ENCODE results near the gene SEC23IP. TPM values are rescaled to one million over a fixed set of nuclear protein-coding genes. Genes with fewer than 3 reads are reported as not detected.

The SEC23IP gene
- total RNA-seq, 2 donors from 2014 or later, result 37.7 to 75.2 TPM

GRCh38 chr10:119852277-119852676, 40.3 kb upstream of the SEC23IP start:
- H3K27ac ChIP-seq, result no peak overlapping the region
- no peak for TF ChIP-seq POLR2AphosphoS5 (IDR thresholded peaks at IDR 0.05)
- TF ChIP-seq CTCF (IDR thresholded peaks at IDR 0.05), result no peak
- no peak for TF ChIP-seq POLR2A (IDR thresholded peaks at IDR 0.05)
- H3K9me3 ChIP-seq, result no peaks in the 10 kb centered on the region
- no peak for DNase-seq (ENCODE audit: low spot score)
- H3K4me1 ChIP-seq (replicated peaks), result no peaks in the 10 kb centered on the region
- 87% methylated on average over 6 of the region's 6 CpGs for WGBS
- peaks cover 0 to 8% of the 10 kb centered on the region in 2 donors for H3K36me3 ChIP-seq
- no peak overlapping the region for H3K4me3 ChIP-seq
- intact Hi-C loops (cut with DNase I), result no loop called here
- no peaks in the 10 kb centered on the region for H3K27me3 ChIP-seq (replicated peaks; ENCODE audit: insufficient read depth)

GRCh38 chr10:119852822-119853221, 39.7 kb upstream of the SEC23IP start:
- Histone ChIP-seq H3K27ac (no peak overlapping the region), H3K36me3 (peaks cover 0 to 8% of the 10 kb centered on the region in 2 donors), H3K9me3 (no peaks in the 10 kb centered on the region), H3K4me3 (no peak overlapping the region), H3K4me1 (replicated peaks) (no peaks in the 10 kb centered on the region), H3K27me3 (replicated peaks; ENCODE audit: insufficient read depth) (no peaks in the 10 kb centered on the region)
- TF ChIP-seq POLR2AphosphoS5 (IDR thresholded peaks at IDR 0.05) (no peak), POLR2A (IDR thresholded peaks at IDR 0.05) (no peak), CTCF (IDR thresholded peaks at IDR 0.05) (no peak)
- intact Hi-C loops (cut with DNase I), result no loop called here
- no peak for DNase-seq (ENCODE audit: low spot score)
- 91% methylated on average over 6 of the region's 6 CpGs for WGBS

- WGBS, result 83% methylated on average over 1 of the region's 1 CpG
- Histone ChIP-seq H3K27me3 (replicated peaks; ENCODE audit: insufficient read depth) (no peaks in the 10 kb centered on the region), H3K4me3 (no peak overlapping the region), H3K36me3 (peaks cover 0 to 3% of the 10 kb centered on the region in 2 donors), H3K9me3 (no peaks in the 10 kb centered on the region), H3K27ac (no peak overlapping the region), H3K4me1 (replicated peaks) (no peaks in the 10 kb centered on the region)
- DNase-seq (ENCODE audit: low spot score), result no peak
- intact Hi-C loops (cut with DNase I), result no loop called here
- TF ChIP-seq CTCF (IDR thresholded peaks at IDR 0.05), result no peak
Measured at GRCh38 chr10:119853574-119853973, 39.0 kb upstream of the SEC23IP start.

GRCh38 chr10:119858063-119858462, 34.5 kb upstream of the SEC23IP start:
- WGBS, result 46% methylated on average over 1 of the region's 1 CpG
- TF ChIP-seq POLR2AphosphoS5 (IDR thresholded peaks at IDR 0.05) (no peak), CTCF (IDR thresholded peaks at IDR 0.05) (no peak), POLR2A (IDR thresholded peaks at IDR 0.05) (no peak)
- DNase-seq (ENCODE audit: low spot score), result no peak
- H3K27me3 ChIP-seq (replicated peaks; ENCODE audit: insufficient read depth), result no peaks in the 10 kb centered on the region
- H3K9me3 ChIP-seq, result no peaks in the 10 kb centered on the region
- intact Hi-C loops (cut with DNase I), result no loop called here
- H3K4me3 ChIP-seq, result no peak overlapping the region
- no peaks in the 10 kb centered on the region for H3K36me3 ChIP-seq
- no peaks in the 10 kb centered on the region for H3K4me1 ChIP-seq (replicated peaks)
- no peak overlapping the region for H3K27ac ChIP-seq

- no peak overlapping the region for H3K4me3 ChIP-seq
- H3K27me3 ChIP-seq (replicated peaks; ENCODE audit: insufficient read depth), result no peaks in the 10 kb centered on the region
- H3K9me3 ChIP-seq, result no peaks in the 10 kb centered on the region
- no peaks in the 10 kb centered on the region for H3K36me3 ChIP-seq
- intact Hi-C loops (cut with DNase I), result loop anchor here (1.0 to 5.0 kb wide), 2 partner anchors 109 to 172 kb away; no protein-coding TSS in a partner anchor
- no peaks in the 10 kb centered on the region for H3K4me1 ChIP-seq (replicated peaks)
- WGBS, result 67% methylated on average over 1 of the region's 1 CpG
- DNase-seq (ENCODE audit: low spot score), result no peak
- no peak overlapping the region for H3K27ac ChIP-seq
- TF ChIP-seq POLR2A (IDR thresholded peaks at IDR 0.05) (no peak), CTCF (IDR thresholded peaks at IDR 0.05) (peak; percentile 13 to 74 (median 60))
Measured at GRCh38 chr10:119859420-119860258, 32.9 kb upstream of the SEC23IP start.

Data from prostate gland (tissue), 2 donors.